T-cell (primary cell): ENCODE measurements around the gene PGBD1. TPM values are rescaled to one million over a fixed set of nuclear protein-coding genes. Genes with fewer than 3 reads are reported as not detected.
A peak's percentile ranks its signal among the peaks of the same experiment; 100 is the strongest.

Experiments used
- ATAC-seq, 4 experiments: fragments of 200-7000 bp in 3 of 4; fragments of 150-1000 bp in 1 of 4; cut with Tn5 transposase; replicated peaks in 1 of 4; 1 replicate in 3 of 4; 2 replicates in 1 of 4; pipeline ENCODE4 v1.10.0; 2021; ENCODE audit warnings: moderate library complexity in 3 of 4, mild to moderate bottlenecking in 2 of 4, moderate number of reproducible peaks in 1 of 4
- CTCF ChIA-PET, 2 donors: fragments of 300-600 bp; sonication (Branson Sonifier 250); formaldehyde crosslinking; loops; one replicate each; lab custom pipeline; 2022; ENCODE audit warnings: antibody characterized with exemption in 2 of 2; lab: Charles Lee
- POLR2A ChIA-PET, 2 donors: fragments of 300-600 bp; sonication (Branson Sonifier 250); formaldehyde crosslinking; loops; one replicate each; lab custom pipeline; 2022; ENCODE audit warnings: antibody characterized with exemption in 2 of 2; lab: Charles Lee
- DNase-seq, 35 experiments: peaks; one replicate each; pipeline versions ENCODE4 v3.0.0 to v3.0.0-alpha.2; 2013 to 2023
- H3K27ac ChIP-seq: one replicate; pipeline ENCODE4 v1.5.1; 2013; ENCODE audit warnings: low read length
- H3K27me3 ChIP-seq, 2 experiments: replicated peaks in 1 of 2; 1 replicate in 1 of 2; 2 replicates in 1 of 2; pipeline versions ENCODE4 v1.6.1 to v1.7.0; 2013; ENCODE audit warnings: low read length in 1 of 2, mixed read lengths in 1 of 2; ENCODE audit not compliant: control insufficient read depth in 2 of 2, insufficient read depth in 2 of 2; ENCODE audit errors: extremely low read depth in 1 of 2
- H3K36me3 ChIP-seq, 2 donors: 1 replicate in 1 of 2; 2 replicates in 1 of 2; pipeline versions ENCODE4 v1.6.1 to v1.7.0; 2013; ENCODE audit warnings: low read length in 1 of 2; ENCODE audit not compliant: control insufficient read depth in 2 of 2, insufficient read depth in 1 of 2; ENCODE audit errors: extremely low read depth in 1 of 2
- H3K4me1 ChIP-seq, 2 experiments: 1 replicate in 1 of 2; 2 replicates in 1 of 2; pipeline versions ENCODE4 v1.6.1 to v1.7.0; 2013; ENCODE audit warnings: low read length in 2 of 2, mixed read lengths in 1 of 2; ENCODE audit not compliant: insufficient read depth in 2 of 2, control insufficient read depth in 1 of 2; ENCODE audit errors: extremely low read depth in 1 of 2
- H3K4me3 ChIP-seq, 2 donors: 1 replicate in 1 of 2; 2 replicates in 1 of 2; pipeline versions ENCODE4 v1.5.1 to v1.7.0; 2013; ENCODE audit warnings: mild to moderate bottlenecking in 2 of 2, low read length in 1 of 2, moderate library complexity in 1 of 2; ENCODE audit not compliant: control insufficient read depth in 1 of 2; ENCODE audit errors: extremely low read depth in 1 of 2
- H3K9me3 ChIP-seq: 2 replicates; pipeline ENCODE4 v1.7.0; 2013
- H3K27ac Mint-ChIP-seq, 2 donors: one replicate each; pipeline ENCODE4 v1.8.0; 2020 to 2021; ENCODE audit warnings: mild to moderate bottlenecking in 2 of 2, mixed read lengths in 2 of 2
- H3K27me3 Mint-ChIP-seq, 2 donors: one replicate each; pipeline ENCODE4 v1.8.0; 2021 to 2022; ENCODE audit warnings: mixed read lengths in 2 of 2
- H3K36me3 Mint-ChIP-seq: one replicate; pipeline ENCODE4 v1.8.0; 2021; ENCODE audit warnings: mixed read lengths
- H3K4me1 Mint-ChIP-seq, 3 donors: one replicate each; pipeline ENCODE4 v1.8.0; 2020 to 2022; ENCODE audit warnings: mixed read lengths in 3 of 3, mild to moderate bottlenecking in 1 of 3
- H3K4me3 Mint-ChIP-seq, 3 donors: one replicate each; pipeline ENCODE4 v1.8.0; 2020 to 2022; ENCODE audit warnings: mild to moderate bottlenecking in 3 of 3, mixed read lengths in 3 of 3, moderate library complexity in 3 of 3
- H3K9me3 Mint-ChIP-seq, 3 donors: one replicate each; pipeline ENCODE4 v1.8.0; 2020 to 2022; ENCODE audit warnings: mixed read lengths in 3 of 3
- WGBS: methylation state at CpG from one replicate; pipeline ENCODE4 v1.1.5; 2013; ENCODE audit warnings: missing lambda C conversion rate; ENCODE audit not compliant: insufficient coverage; 5-methylcytosine and 5-hydroxymethylcytosine counted together
- total RNA-seq, 35 experiments: library from RNA in 6 of 35; stranded (reverse) in 6 of 35; fragments of 120-200 nt in 1 of 35; gene quantifications; one replicate each; pipeline versions ENCODE4 v1.2.1 to v1.2.4 and lab custom pipeline; 2013 to 2026

Gene PGBD1
- total RNA-seq, 5 donors from 2014 or later (not counting 1 experiment from before 2014, with no cell fraction given): 1.1 to 2.0 (median 1.2) TPM

GRCh38 chr6:28243946-28244345, 37.4 kb upstream of the PGBD1 start:
- no peak overlapping the region for H3K4me3 Mint-ChIP-seq
- Histone ChIP-seq H3K27me3 (no peaks in the 10 kb centered on the region), H3K4me3 (no peak overlapping the region), H3K4me1 (no peaks in the 10 kb centered on the region), H3K9me3 (no peaks in the 10 kb centered on the region), H3K36me3 (peaks cover 0 to 46% of the 10 kb centered on the region in 2 donors), H3K27ac (no peak overlapping the region)
- peaks cover 2 to 18% (median 3%) of the 10 kb centered on the region in 3 donors for H3K4me1 Mint-ChIP-seq
- H3K36me3 Mint-ChIP-seq: peaks cover 49% of the 10 kb centered on the region
- 100% methylated on average over 1 of the region's 3 CpGs for WGBS
- H3K9me3 Mint-ChIP-seq: no peaks in the 10 kb centered on the region
- DNase-seq (no peak), ATAC-seq (no peak)
- CTCF ChIA-PET: no interaction called here
- POLR2A ChIA-PET: no interaction called here
- no peaks in the 10 kb centered on the region for H3K27me3 Mint-ChIP-seq
- H3K27ac Mint-ChIP-seq: no peak overlapping the region

GRCh38 chr6:28245206-28245941, 36.0 kb upstream of the PGBD1 start:
- Histone ChIP-seq H3K27me3 (no peaks in the 10 kb centered on the region), H3K4me3 (no peak overlapping the region), H3K27ac (no peak overlapping the region), H3K4me1 (peaks cover 0 to 4% of the 10 kb centered on the region in 2 experiments), H3K9me3 (no peaks in the 10 kb centered on the region), H3K36me3 (peaks cover 0 to 46% of the 10 kb centered on the region in 2 donors)
- WGBS: 83% methylated on average over 4 of the region's 6 CpGs
- H3K4me3 Mint-ChIP-seq: no peak overlapping the region
- DNase-seq (no peak), ATAC-seq (no peak)
- H3K27me3 Mint-ChIP-seq: no peaks in the 10 kb centered on the region
- POLR2A ChIA-PET: no interaction called here
- H3K9me3 Mint-ChIP-seq: no peaks in the 10 kb centered on the region
- peaks cover 14 to 28% (median 14%) of the 10 kb centered on the region in 3 donors for H3K4me1 Mint-ChIP-seq
- CTCF ChIA-PET: no interaction called here
- peaks cover 49% of the 10 kb centered on the region for H3K36me3 Mint-ChIP-seq
- no peak overlapping the region for H3K27ac Mint-ChIP-seq

- H3K27me3 Mint-ChIP-seq: no peaks in the 10 kb centered on the region
- H3K36me3 Mint-ChIP-seq: peaks cover 43% of the 10 kb centered on the region
- POLR2A ChIA-PET: interaction anchor here in 1 of 2 donors (1.3 kb wide), 1 partner anchor 18 kb away, joined by 3 read pairs; the partner anchor contains the start of gene ZSCAN26
- DNase-seq: no peak
- H3K4me1 Mint-ChIP-seq: peaks cover 38 to 50% (median 41%) of the 10 kb centered on the region in 3 donors
- Histone ChIP-seq H3K27me3 (no peaks in the 10 kb centered on the region), H3K36me3 (peaks cover 0 to 44% of the 10 kb centered on the region in 2 donors), H3K4me1 (peaks cover 9 to 22% of the 10 kb centered on the region in 2 experiments), H3K4me3 (no peak overlapping the region), H3K9me3 (no peaks in the 10 kb centered on the region), H3K27ac (no peak overlapping the region)
- H3K27ac Mint-ChIP-seq: no peak overlapping the region
- no peak overlapping the region for H3K4me3 Mint-ChIP-seq
- H3K9me3 Mint-ChIP-seq: no peaks in the 10 kb centered on the region
- CTCF ChIA-PET: no interaction called here
- ATAC-seq: no peak
- 67% methylated on average over 1 of the region's 1 CpG for WGBS
Measured at GRCh38 chr6:28248916-28249315, 32.5 kb upstream of the PGBD1 start.

- Mint-ChIP-seq H3K4me3 (peak overlapping the region; percentile 66 to 94 (median 80)), H3K4me1 (peaks cover 38 to 50% (median 41%) of the 10 kb centered on the region in 3 donors), H3K9me3 (no peaks in the 10 kb centered on the region), H3K36me3 (peaks cover 25% of the 10 kb centered on the region), H3K27me3 (peaks cover 0 to 2% of the 10 kb centered on the region in 2 donors), H3K27ac (peak overlapping the region in 1 of 2 donors; percentile 68)
- ATAC-seq (no peak), DNase-seq (no peak)
- Histone ChIP-seq H3K4me3 (peak overlapping the region in 1 of 2 donors; percentile 11), H3K9me3 (no peaks in the 10 kb centered on the region), H3K4me1 (peaks cover 9 to 22% of the 10 kb centered on the region in 2 experiments), H3K27ac (no peak overlapping the region), H3K27me3 (peaks cover 0 to 2% of the 10 kb centered on the region in 2 experiments), H3K36me3 (peaks cover 0 to 27% of the 10 kb centered on the region in 2 donors)
- CTCF ChIA-PET: interaction anchor here in 1 of 2 donors (0.8 kb wide), 1 partner anchor 105 kb away, joined by 3 read pairs; no protein-coding TSS in a partner anchor
- POLR2A ChIA-PET: no interaction called here
- WGBS: 100% methylated on average over 1 of the region's 2 CpGs
Measured at GRCh38 chr6:28250747-28251146, 30.6 kb upstream of the PGBD1 start.

DNA sequence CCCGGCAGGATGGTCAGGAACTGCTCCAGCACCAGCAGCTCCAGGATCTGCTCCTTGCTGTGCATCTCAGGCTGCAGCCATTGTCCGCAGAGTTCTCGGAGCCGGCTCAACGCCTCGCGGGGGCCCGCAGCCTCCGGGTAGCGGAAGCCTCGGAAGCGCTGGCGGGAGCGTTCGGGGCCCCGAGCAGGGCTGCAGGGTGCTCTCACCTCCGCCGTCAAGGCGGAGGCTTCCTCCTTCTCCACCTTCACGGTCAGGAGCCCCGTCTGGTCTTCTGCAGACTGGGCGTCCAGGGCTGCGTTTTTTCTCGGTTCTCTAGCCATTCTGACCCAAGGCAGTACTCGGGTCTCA, 29.7 kb upstream of the PGBD1 start:
- peaks cover 0 to 5% of the 10 kb centered on the region in 2 donors for H3K27me3 Mint-ChIP-seq
- H3K36me3 Mint-ChIP-seq: peaks cover 16% of the 10 kb centered on the region
- no peaks in the 10 kb centered on the region for H3K9me3 Mint-ChIP-seq
- no peaks in the 10 kb centered on the region for H3K9me3 ChIP-seq
- H3K36me3 ChIP-seq: peaks cover 0 to 18% of the 10 kb centered on the region in 2 donors
- no peak overlapping the region for H3K27ac ChIP-seq
- CTCF ChIA-PET: interaction anchor here in 1 of 2 donors (0.9 to 1.7 kb wide), 3 partner anchors 16 to 104 kb away, joined by 3 to 19 read pairs (median 6); partner anchors contain the start of gene ZSCAN26
- H3K4me3 Mint-ChIP-seq: peak overlapping the region; percentile 94 to 99 (median 98)
- POLR2A ChIA-PET: interaction anchor here (1.0 to 1.5 kb wide), 4 partner anchors 15 to 110 kb away, joined by 3 to 17 read pairs (median 5); partner anchors contain the start of genes ZSCAN26 (in 2 of the 2) and ZKSCAN8 (in 1 of the 2)
- WGBS: 0% methylated on average over 24 of the region's 25 CpGs
- H3K4me1 ChIP-seq: peaks cover 9 to 22% of the 10 kb centered on the region in 2 experiments
- H3K4me1 Mint-ChIP-seq: peaks cover 38 to 50% (median 41%) of the 10 kb centered on the region in 3 donors
- peak overlapping the region; percentile 87 to 92 for H3K27ac Mint-ChIP-seq
- ATAC-seq (peak; percentile 73 to 79 (median 76)), DNase-seq (peak in 28 of 35 experiments; percentile 2 to 52 (median 24))
- peaks cover 0 to 6% of the 10 kb centered on the region in 2 experiments for H3K27me3 ChIP-seq
- peak overlapping the region; percentile 63 to 96 for H3K4me3 ChIP-seq
